Stimulated activated CD8-positive, alpha-beta memory T cell treated with anti-CD3 and anti-CD28 coated beads, Interleukin-7, amount 100 ng/mL, for 1 hour (primary cell): ENCODE measurements around the gene SSX3.
"Not testable (repeated sequence)": the region's sequence is repeated elsewhere in the genome, so short reads cannot be mapped to it uniquely, and the experiment has no call there.

Experiments
- DNase-seq, 2 donors: peaks; one replicate each; pipeline ENCODE4 v3.0.0-alpha.2; 2020; ENCODE audit warnings: low read depth in 2 of 2

The SSX3 gene

DNA sequence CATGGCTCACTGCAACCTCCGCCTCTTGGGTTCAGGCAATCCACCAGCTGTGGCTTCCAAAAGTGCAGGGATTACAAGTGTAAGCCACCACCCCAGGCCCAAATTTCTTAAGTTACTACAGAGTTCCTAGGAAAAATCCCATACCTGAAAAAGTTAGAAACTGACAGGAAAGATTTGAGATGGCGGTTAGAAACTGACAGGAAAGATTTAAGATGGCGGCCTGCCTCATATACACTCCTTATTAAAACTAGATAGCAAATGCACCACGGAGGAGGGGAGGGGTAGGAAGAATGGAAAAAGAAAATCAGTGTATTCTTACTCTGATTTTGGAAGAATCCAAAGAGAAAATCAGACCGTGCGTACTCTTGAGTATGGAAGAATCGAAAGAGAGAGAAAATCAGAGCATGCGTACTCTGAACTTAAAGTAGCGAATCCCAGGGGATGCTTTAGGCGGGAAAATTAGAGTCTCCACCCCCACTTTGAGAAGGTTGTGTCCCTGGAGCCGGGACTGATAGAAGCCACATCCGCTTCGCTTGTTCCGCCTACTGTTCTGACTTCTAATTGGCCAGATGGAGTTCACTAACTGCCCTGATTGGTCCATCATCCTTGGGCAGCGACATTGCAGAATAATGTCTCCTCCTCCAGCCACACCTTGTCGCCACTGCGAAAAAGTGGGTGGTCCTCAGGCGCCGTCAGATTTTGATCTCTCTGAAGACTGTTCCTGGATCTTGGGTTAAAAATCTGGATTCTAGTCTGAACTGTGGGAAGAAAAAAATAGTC lies at the start of gene SSX3:
Gene SSX3, minus strand, starts transcription at position 389 of the 780 bp plus-strand sequence. CDS start 1,454 bp downstream, outside the sequence.
- not testable (repeated sequence) for DNase-seq

DNA sequence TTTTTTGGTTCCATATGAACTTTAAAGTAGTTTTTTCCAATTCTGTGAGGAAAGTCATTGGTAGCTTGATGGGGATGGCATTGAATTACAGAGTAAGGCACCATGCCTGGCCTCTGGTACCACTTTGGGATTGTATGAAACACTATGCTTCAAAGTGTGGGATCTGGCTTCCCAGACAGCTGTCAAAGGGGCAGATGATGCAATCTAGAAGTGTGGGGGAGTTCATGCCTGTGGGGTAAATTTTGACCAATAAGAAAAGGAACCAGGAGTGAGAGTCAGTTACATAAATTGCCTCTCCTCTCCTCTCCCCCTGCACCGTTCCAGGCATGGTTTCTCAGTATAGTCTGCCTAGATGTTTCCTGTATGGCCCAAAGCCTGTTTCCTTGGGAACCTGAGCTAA lies 41.3 kb upstream of the SSX3 start:
- DNase-seq = not testable (repeated sequence)

DNA sequence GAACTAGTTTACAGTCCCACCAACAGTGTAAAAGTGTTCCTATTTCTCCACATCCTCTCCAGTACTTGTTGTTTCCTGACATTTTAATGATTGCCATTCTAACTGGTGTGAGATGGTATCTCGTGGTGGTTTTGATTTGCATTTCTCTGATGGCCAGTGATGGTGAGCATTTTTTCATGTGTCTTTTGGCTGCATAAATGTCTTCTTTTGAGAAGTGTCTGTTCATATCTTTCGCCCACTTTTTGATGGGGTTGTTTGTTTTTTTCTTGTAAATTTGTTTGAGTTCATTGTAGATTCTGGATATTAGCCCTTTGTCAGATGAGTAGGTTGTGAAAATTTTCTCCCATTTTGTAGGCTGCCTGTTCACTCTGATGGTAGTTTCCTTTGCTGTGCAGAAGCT lies 40.4 kb upstream of the SSX3 start:
- not testable (repeated sequence) for DNase-seq

- DNase-seq = not testable (repeated sequence)
Measured at GRCh38 chrX:48383239-48383638, 26.7 kb upstream of the SSX3 start, which contains the start of gene SSX4. Gene SSX4, plus strand, starts transcription at chrX:48383539. Its CDS starts 515 bp downstream, at chrX:48384054.

DNA sequence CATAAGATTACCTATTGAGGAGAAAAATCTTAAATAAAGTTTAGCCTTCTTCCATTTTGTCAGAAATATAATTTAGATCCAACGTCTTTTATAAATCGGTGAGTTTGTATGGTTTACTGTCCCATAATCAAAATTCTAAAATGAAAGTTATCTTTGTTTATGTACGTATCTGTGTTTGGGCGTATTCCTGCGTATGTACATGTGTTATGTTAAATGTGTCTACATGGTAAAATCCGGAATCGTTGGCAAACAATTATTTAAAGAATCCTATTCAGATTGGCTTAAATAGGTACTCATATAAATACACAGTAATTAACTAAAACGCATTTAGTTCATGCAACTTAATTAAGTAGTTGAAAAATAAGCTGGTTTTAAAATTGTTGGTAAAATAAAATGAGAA lies 13.9 kb upstream of the SSX3 start:
- not testable (repeated sequence) for DNase-seq

- DNase-seq = not testable (repeated sequence)
Measured at GRCh38 chrX:48367717-48368408, 11.4 kb upstream of the SSX3 start.

GRCh38 chrX:48359281-48359680 lies 2.8 kb upstream of the SSX3 start:
- DNase-seq = not testable (repeated sequence)

DNA sequence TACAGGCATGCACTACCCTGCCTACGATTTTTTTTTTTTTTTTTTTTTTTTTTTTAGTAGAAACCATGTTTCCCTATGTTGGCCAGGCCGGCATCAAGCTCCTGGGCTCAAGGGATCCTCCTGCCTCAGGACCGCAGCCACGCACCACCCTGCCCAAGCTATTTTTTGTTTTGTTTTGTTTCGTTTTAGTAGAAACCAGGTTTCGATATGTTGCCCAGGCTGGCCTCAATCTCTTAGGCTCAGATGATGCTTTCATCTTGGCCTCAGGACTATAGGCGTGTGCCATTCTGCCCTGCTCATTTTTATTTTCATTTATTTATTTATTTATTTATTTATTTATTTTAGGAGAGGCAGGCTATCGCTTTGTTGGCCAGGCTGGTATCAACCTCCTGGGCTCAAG lies 1.2 kb upstream of the SSX3 start:
- DNase-seq = no peak

GRCh38 chrX:48346059-48346458 lies 10.4 kb downstream of the SSX3 start:
- DNase-seq = not testable (repeated sequence)

DNA sequence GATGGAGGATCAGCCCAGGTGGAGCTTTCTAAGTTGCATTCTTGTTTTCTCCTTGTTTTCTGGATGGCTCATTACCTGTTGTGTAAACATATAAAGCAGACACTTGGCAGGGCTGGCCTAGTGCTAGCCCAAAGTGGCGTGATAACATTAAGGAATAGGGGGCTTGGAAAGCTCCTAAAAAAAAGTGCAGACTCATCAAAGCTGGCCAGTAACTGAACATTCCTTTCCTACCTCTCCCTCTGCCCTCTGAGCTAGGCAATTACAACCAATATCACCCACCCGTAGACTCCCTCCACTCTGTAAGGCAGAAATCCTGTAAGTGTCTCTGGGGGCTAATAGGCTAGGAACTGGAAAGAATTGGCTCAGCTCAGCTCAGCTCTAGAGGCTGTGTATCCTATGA lies 42.5 kb downstream of the SSX3 start:
- DNase-seq = not testable (repeated sequence)

DNA sequence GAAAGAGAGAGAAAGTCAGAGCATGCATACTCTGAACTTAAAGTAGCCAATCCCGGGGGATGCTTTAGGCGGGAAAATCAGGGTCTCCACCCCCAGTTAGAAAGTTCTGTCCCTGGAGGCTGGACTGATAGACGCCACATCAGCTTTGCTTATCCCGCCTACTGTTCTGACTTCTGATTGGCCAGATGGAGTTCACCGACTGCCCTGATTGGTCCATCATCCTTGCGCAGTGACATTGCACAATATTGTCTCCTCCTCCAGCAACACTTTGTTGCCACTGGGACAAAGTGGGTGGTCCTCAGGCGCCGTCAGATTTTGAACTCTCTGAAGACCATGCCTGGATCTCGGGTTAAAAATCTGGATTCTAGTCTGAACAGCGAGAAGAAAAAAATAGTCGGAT lies 50.3 kb downstream of the SSX3 start:
- DNase-seq = no peak
